ENCODE measurements around the gene CASKIN2. TPM values are rescaled to one million over a fixed set of nuclear protein-coding genes. Genes with fewer than 3 reads are reported as not detected.

The CASKIN2 gene
- total RNA-seq, 1 donor from 2014 or later: 47.8 TPM

DNA sequence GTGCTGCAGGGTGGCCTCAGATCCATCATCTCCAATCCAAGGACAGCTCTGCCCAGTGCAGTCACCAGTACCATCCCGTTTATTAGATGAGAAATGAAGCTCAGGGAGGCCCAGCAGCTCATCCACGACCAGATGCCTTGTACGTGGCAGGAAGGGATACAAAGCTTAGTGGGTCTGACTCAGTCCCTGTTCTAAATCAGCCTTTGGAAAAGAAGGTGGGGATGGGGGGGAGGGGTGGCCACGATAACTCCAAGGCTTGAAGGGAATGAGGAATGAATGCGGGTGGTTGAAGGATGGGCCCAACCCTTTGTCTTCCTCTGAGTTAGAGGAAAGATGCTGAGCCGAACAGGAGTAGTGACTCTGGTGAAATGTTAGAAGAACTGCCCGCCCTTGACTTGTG, 35.9 kb upstream of the CASKIN2 start:
- H3K27ac Mint-ChIP-seq (ENCODE audit: unreplicated experiment): no peak overlapping the region
- peaks cover 2% of the 10 kb centered on the region for H3K36me3 Mint-ChIP-seq (ENCODE audit: low read depth, unreplicated experiment)
- H3K4me1 Mint-ChIP-seq (ENCODE audit: unreplicated experiment): peaks cover 12% of the 10 kb centered on the region
- peaks cover 4% of the 10 kb centered on the region for H3K27me3 Mint-ChIP-seq (ENCODE audit: unreplicated experiment)
- TF ChIP-seq, protein P1, sequence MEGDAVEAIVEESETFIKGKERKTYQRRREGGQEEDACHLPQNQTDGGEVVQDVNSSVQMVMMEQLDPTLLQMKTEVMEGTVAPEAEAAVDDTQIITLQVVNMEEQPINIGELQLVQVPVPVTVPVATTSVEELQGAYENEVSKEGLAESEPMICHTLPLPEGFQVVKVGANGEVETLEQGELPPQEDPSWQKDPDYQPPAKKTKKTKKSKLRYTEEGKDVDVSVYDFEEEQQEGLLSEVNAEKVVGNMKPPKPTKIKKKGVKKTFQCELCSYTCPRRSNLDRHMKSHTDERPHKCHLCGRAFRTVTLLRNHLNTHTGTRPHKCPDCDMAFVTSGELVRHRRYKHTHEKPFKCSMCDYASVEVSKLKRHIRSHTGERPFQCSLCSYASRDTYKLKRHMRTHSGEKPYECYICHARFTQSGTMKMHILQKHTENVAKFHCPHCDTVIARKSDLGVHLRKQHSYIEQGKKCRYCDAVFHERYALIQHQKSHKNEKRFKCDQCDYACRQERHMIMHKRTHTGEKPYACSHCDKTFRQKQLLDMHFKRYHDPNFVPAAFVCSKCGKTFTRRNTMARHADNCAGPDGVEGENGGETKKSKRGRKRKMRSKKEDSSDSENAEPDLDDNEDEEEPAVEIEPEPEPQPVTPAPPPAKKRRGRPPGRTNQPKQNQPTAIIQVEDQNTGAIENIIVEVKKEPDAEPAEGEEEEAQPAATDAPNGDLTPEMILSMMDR (IDR thresholded peaks at IDR 0.05; ENCODE audit: unreplicated experiment): no peak
- H3K9me3 Mint-ChIP-seq (ENCODE audit: unreplicated experiment): no peaks in the 10 kb centered on the region
- no peak overlapping the region for H3K4me3 Mint-ChIP-seq (ENCODE audit: unreplicated experiment)
- no peak for DNase-seq (ENCODE audit: low spot score)

DNA sequence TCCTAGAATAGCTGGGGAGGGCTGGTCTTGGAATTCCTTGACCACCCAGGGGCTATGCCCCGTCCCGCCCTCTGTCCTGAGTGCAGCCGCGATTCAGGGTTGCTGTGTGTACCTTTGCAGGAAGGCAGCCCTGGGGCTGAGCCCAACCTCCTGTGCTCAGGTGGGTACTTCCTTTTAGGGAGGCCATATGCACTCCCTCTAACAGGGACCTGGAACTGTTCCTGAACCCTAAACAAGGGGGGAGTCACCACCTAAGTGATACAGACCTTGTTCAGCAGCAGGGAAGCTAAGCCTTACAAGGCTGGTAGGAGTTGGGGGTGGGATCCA, 34.8 kb upstream of the CASKIN2 start:
- no peaks in the 10 kb centered on the region for H3K9me3 Mint-ChIP-seq (ENCODE audit: unreplicated experiment)
- DNase-seq (ENCODE audit: low spot score): no peak
- peaks cover 3% of the 10 kb centered on the region for H3K36me3 Mint-ChIP-seq (ENCODE audit: low read depth, unreplicated experiment)
- peaks cover 12% of the 10 kb centered on the region for H3K4me1 Mint-ChIP-seq (ENCODE audit: unreplicated experiment)
- TF ChIP-seq, protein P1 (IDR thresholded peaks at IDR 0.05; ENCODE audit: unreplicated experiment): no peak
- peaks cover 4% of the 10 kb centered on the region for H3K27me3 Mint-ChIP-seq (ENCODE audit: unreplicated experiment)
- H3K27ac Mint-ChIP-seq (ENCODE audit: unreplicated experiment): no peak overlapping the region
- no peak overlapping the region for H3K4me3 Mint-ChIP-seq (ENCODE audit: unreplicated experiment)

DNA sequence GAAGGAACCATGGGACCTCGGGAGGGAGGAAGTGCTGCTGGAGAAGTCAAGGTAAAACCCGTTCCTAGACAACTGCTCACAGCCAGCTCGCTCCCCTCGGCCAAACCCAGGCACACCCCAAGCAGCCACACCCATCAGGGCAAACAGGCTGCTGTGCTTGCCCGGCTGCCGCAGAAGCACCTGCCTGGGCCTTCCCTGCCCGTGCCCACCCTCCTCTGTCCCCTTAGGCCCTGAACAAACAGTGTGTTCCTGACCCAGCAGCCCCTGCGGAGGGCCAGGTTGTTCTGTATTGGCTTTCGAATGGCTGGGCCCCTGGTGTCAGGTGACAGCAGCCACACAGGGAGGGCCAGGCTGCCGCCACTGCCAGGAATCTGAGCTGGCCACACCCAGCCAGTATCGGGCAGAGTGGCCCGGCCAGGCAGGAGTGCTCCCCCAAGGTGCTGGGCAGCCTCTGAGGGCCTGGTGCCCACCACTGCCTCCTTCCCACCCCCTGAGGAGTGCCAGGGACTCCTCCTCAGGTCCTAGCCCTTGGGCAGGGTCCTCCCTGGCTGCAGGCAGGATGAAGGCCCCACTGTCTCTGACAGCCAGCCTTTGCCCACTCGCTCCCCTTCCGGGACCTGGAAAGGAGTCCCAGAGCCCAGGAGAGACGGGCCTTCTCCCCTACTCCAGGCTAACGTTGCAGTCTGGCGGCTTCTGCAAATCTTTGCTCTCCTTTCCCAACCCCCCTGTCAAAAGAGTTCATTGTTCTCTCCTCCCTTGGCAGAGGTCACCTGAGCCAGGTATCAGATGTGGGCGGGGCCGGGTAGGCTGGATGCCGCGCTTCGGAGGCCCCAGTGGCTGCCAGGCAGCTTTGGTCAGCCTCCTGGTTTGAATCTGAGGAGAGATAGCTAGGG, 34.2 kb upstream of the CASKIN2 start:
- Mint-ChIP-seq H3K4me1 (ENCODE audit: unreplicated experiment) (peaks cover 15% of the 10 kb centered on the region), H3K4me3 (ENCODE audit: unreplicated experiment) (no peak overlapping the region), H3K9me3 (ENCODE audit: unreplicated experiment) (no peaks in the 10 kb centered on the region), H3K36me3 (ENCODE audit: low read depth, unreplicated experiment) (peaks cover 3% of the 10 kb centered on the region), H3K27ac (ENCODE audit: unreplicated experiment) (no peak overlapping the region), H3K27me3 (ENCODE audit: unreplicated experiment) (peaks cover 4% of the 10 kb centered on the region)
- DNase-seq (ENCODE audit: low spot score): no peak
- TF ChIP-seq, protein P1 (IDR thresholded peaks at IDR 0.05; ENCODE audit: unreplicated experiment): no peak

DNA sequence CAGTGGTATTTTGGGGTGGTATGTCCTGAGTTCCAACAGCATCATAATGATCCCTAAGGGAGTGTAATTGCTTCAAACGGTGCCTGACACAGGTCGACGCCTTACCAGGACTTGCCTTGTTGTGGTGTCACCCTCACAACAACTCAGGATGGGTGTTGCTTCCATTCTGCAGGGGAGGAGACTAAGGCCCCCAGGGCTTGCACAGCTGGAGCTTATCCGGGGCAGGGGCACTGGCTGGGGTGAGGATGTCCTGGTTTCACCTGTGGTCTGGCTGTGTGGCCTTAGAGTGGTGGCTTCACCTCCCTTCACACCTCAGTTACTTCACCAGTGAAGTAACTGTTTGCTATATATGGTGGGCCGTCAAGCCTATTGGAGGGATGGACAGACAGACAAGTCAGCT, 33.5 kb upstream of the CASKIN2 start:
- Mint-ChIP-seq H3K4me1 (ENCODE audit: unreplicated experiment) (peaks cover 21% of the 10 kb centered on the region), H3K36me3 (ENCODE audit: low read depth, unreplicated experiment) (peaks cover 3% of the 10 kb centered on the region), H3K27me3 (ENCODE audit: unreplicated experiment) (peaks cover 4% of the 10 kb centered on the region), H3K27ac (ENCODE audit: unreplicated experiment) (no peak overlapping the region), H3K4me3 (ENCODE audit: unreplicated experiment) (no peak overlapping the region), H3K9me3 (ENCODE audit: unreplicated experiment) (no peaks in the 10 kb centered on the region)
- TF ChIP-seq, protein P1 (IDR thresholded peaks at IDR 0.05; ENCODE audit: unreplicated experiment): no peak
- no peak for DNase-seq (ENCODE audit: low spot score)

DNA sequence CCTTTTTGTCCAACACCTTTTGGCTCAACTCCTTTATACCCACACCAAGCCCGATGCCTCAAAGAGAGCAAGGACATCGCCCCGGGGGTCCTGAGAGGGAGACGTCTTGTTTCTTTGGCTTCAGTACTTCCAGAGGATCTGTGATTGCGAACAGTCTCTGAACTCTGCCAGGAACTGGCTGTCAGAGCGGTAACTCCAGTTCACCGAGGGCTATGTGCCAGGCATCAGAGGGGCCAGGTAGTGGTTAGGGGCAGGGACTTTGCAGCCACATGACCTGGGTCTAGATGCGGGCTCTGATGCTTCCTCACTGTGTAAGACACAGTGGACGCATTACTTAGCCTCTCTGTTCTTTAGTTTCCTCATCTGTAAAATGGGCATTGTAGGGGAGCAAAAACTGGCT, 31.8 kb upstream of the CASKIN2 start:
- H3K27ac Mint-ChIP-seq (ENCODE audit: unreplicated experiment): no peak overlapping the region
- H3K4me1 Mint-ChIP-seq (ENCODE audit: unreplicated experiment): peaks cover 19% of the 10 kb centered on the region

More for the DNA sequence above, 31.8 kb upstream of the CASKIN2 start:
- no peak for DNase-seq (ENCODE audit: low spot score)
- TF ChIP-seq, protein P1 (IDR thresholded peaks at IDR 0.05; ENCODE audit: unreplicated experiment): no peak
- Mint-ChIP-seq H3K9me3 (ENCODE audit: unreplicated experiment) (no peaks in the 10 kb centered on the region), H3K27me3 (ENCODE audit: unreplicated experiment) (peaks cover under 1% of the 10 kb centered on the region), H3K36me3 (ENCODE audit: low read depth, unreplicated experiment) (peaks cover 3% of the 10 kb centered on the region), H3K4me3 (ENCODE audit: unreplicated experiment) (no peak overlapping the region)
